HG02798 (cell line): ENCODE data around the gene DGUOK.
"Not testable (repeated sequence)": the region's sequence is repeated elsewhere in the genome, so short reads cannot be mapped to it uniquely, and the experiment has no call there.

ENCODE experiments used
- ATAC-seq: cut with Tn5 transposase; IDR thresholded peaks from one replicate; pipeline ENCODE4 v1.9.1; 2021; ENCODE audit warnings: mild to moderate bottlenecking; ENCODE audit not compliant: unreplicated experiment, poor library complexity

DGUOK gene

GRCh38 chr2:73899801-73900336 is 26.8 kb upstream of the DGUOK start:
- ATAC-seq: no peak

- no peak for ATAC-seq
Observed at GRCh38 chr2:73901143-73901542, 25.5 kb upstream of the DGUOK start.

- no peak for ATAC-seq
Observed at GRCh38 chr2:73902284-73902683, 24.4 kb upstream of the DGUOK start.

GRCh38 chr2:73903313-73903712 is 23.4 kb upstream of the DGUOK start:
- ATAC-seq: no peak

GRCh38 chr2:73903949-73904613 is 22.6 kb upstream of the DGUOK start:
- ATAC-seq: not testable (repeated sequence)

GRCh38 chr2:73904952-73905351 is 21.7 kb upstream of the DGUOK start:
- ATAC-seq: no peak

- no peak for ATAC-seq
Observed at GRCh38 chr2:73906847-73907505, 19.7 kb upstream of the DGUOK start.

GRCh38 chr2:73907840-73908452 is 18.7 kb upstream of the DGUOK start:
- peak; percentile 67 for ATAC-seq

GRCh38 chr2:73908689-73909652 is 17.7 kb upstream of the DGUOK start:
- no peak for ATAC-seq

- no peak for ATAC-seq
Observed at GRCh38 chr2:73910873-73911547, 15.7 kb upstream of the DGUOK start.

- no peak for ATAC-seq
Observed at GRCh38 chr2:73911548-73912208, 15.0 kb upstream of the DGUOK start.

GRCh38 chr2:73913414-73914054 is 13.1 kb upstream of the DGUOK start:
- no peak for ATAC-seq

GRCh38 chr2:73914667-73915066 is 12.0 kb upstream of the DGUOK start:
- no peak for ATAC-seq

GRCh38 chr2:73915437-73915993 is 11.2 kb upstream of the DGUOK start:
- no peak for ATAC-seq

GRCh38 chr2:73916666-73917065 is 10.0 kb upstream of the DGUOK start:
- no peak for ATAC-seq

- no peak for ATAC-seq
Observed at GRCh38 chr2:73917296-73917695, 9.4 kb upstream of the DGUOK start.

GRCh38 chr2:73917696-73918207 is 8.9 kb upstream of the DGUOK start:
- ATAC-seq: no peak

- no peak for ATAC-seq
Observed at GRCh38 chr2:73918856-73919255, 7.8 kb upstream of the DGUOK start.
